DND-41 (cell line): ENCODE measurements around the gene TM9SF4.

Experiments used
- ATAC-seq: fragments of 200-7000 bp; cut with Tn5 transposase; 3 replicates; pipeline ENCODE4 v1.9.1; 2021; ENCODE audit warnings: low read depth; ENCODE audit not compliant: insufficient read depth
- DNase-seq: peaks from one replicate; pipeline ENCODE4 v3.0.0-alpha.2; 2020
- H2AFZ ChIP-seq: 2 replicates; pipeline ENCODE4 v1.6.0; 2012; ENCODE audit warnings: low read depth, low read length
- H3K27ac ChIP-seq: 2 replicates; pipeline ENCODE4 v1.5.1; 2012; ENCODE audit warnings: low read length, inconsistent platforms
- H3K27me3 ChIP-seq: fragments of 200-600 bp; sonication (generic); 2 replicates; pipeline ENCODE4 v1.6.0; 2012; ENCODE audit warnings: low read length, mild to moderate bottlenecking, inconsistent platforms; ENCODE audit not compliant: insufficient read depth, poor library complexity
- H3K36me3 ChIP-seq: 2 replicates; pipeline ENCODE4 v1.5.1; 2012; ENCODE audit warnings: low read length, inconsistent platforms; ENCODE audit not compliant: insufficient read depth
- H3K4me1 ChIP-seq: 2 replicates; pipeline ENCODE4 v1.5.1; 2012; ENCODE audit warnings: mild to moderate bottlenecking, low read length; ENCODE audit not compliant: insufficient read depth
- H3K4me2 ChIP-seq: 2 replicates; pipeline ENCODE4 v1.6.0; 2012; ENCODE audit warnings: mild to moderate bottlenecking, moderate library complexity, low read length, inconsistent platforms; ENCODE audit not compliant: insufficient read depth
- H3K4me3 ChIP-seq, 2 experiments: fragments of 200-600 bp in 1 of 2; shearing (Covaris generic) in 1 of 2; 2 replicates each; pipeline ENCODE4 v1.5.1; 2012 to 2016; ENCODE audit warnings: inconsistent platforms in 2 of 2, low read length in 2 of 2, mild to moderate bottlenecking in 2 of 2, low read depth in 1 of 2, moderate library complexity in 1 of 2
- H3K79me2 ChIP-seq: 2 replicates; pipeline ENCODE4 v1.6.0; 2012; ENCODE audit warnings: low read length, inconsistent platforms; ENCODE audit not compliant: insufficient read depth
- H3K9ac ChIP-seq: 2 replicates; pipeline ENCODE4 v1.6.0; 2012; ENCODE audit warnings: low read depth, mild to moderate bottlenecking, inconsistent platforms, low read length, moderate library complexity
- H3K9me3 ChIP-seq: 2 replicates; pipeline ENCODE4 v1.5.1; 2012; ENCODE audit warnings: low read length, moderate library complexity, mild to moderate bottlenecking, inconsistent platforms; ENCODE audit not compliant: insufficient read depth, severe bottlenecking
- H4K20me1 ChIP-seq: 2 replicates; pipeline ENCODE4 v1.6.0; 2012; ENCODE audit warnings: low read length; ENCODE audit not compliant: insufficient read depth
- EZH2 ChIP-seq: IDR thresholded peaks from 3 replicates; pipeline ENCODE4 v1.6.1; 2012; ENCODE audit warnings: borderline replicate concordance, low read depth, mild to moderate bottlenecking, moderate library complexity, low read length, inconsistent platforms; ENCODE audit not compliant: severe bottlenecking
- TF ChIP-seq, protein P1 (sequence below): IDR thresholded peaks from 2 replicates; pipeline ENCODE4 v1.5.1; 2012; ENCODE audit warnings: borderline replicate concordance, low read length, moderate library complexity, mild to moderate bottlenecking; ENCODE audit not compliant: poor library complexity, severe bottlenecking; ENCODE audit errors: extremely low read depth

Gene TM9SF4

DNA sequence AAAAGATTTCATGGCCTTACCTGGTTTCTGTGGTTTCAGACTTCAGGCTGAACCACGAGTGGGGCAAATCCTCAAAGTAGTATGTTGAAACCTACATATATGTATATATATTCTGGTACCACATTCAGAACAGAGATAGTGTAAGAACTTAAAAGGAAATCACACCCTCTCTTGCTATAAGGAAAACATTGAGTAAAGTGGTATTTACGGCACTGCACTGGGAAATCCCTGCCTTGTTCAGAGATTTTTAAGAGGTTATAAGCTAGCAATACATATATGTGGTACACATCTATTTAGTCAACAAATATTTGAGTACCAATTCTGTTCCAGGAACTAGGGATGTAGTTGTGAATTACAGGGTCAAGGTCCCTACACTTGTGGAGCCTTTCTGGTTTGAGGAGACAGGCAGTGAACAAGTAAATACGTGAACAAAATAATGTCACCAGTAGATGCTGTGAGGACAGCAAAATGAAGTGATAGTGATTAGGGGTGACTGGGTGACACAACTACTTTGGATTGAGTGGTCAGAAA is 1.7 kb downstream of the TM9SF4 start:
- TF ChIP-seq EZH2, result no peak
- TF ChIP-seq, protein P1, sequence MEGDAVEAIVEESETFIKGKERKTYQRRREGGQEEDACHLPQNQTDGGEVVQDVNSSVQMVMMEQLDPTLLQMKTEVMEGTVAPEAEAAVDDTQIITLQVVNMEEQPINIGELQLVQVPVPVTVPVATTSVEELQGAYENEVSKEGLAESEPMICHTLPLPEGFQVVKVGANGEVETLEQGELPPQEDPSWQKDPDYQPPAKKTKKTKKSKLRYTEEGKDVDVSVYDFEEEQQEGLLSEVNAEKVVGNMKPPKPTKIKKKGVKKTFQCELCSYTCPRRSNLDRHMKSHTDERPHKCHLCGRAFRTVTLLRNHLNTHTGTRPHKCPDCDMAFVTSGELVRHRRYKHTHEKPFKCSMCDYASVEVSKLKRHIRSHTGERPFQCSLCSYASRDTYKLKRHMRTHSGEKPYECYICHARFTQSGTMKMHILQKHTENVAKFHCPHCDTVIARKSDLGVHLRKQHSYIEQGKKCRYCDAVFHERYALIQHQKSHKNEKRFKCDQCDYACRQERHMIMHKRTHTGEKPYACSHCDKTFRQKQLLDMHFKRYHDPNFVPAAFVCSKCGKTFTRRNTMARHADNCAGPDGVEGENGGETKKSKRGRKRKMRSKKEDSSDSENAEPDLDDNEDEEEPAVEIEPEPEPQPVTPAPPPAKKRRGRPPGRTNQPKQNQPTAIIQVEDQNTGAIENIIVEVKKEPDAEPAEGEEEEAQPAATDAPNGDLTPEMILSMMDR, result no peak

DNA sequence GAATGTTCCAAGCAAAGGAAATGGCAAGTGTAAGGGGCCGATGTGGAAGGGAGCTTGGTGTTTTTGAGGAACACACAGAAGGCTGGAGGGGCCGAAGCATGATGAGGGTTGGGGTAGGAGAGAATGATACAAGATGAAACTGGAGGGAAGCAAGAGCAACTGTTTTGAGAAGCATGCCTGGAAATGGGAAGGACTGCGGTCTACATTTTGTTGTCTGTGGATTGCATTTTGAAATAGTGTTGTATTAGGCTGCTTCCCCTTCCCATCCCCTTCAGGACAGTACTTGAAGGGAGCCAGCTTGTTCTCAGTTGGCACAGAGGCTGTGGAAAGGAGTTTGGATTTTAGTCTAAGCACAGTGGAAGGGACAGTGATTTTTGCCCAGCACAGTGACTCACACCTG is 2.2 kb downstream of the TM9SF4 start:
- H3K4me3 ChIP-seq, result no peak overlapping the region
- H3K79me2 ChIP-seq, result peaks cover 72% of the 10 kb centered on the region
- H3K4me1 ChIP-seq, result peaks cover 37% of the 10 kb centered on the region
- H3K9ac ChIP-seq, result no peak overlapping the region
- no peak for ATAC-seq
- H3K9me3 ChIP-seq, result no peaks in the 10 kb centered on the region
- peak overlapping the region; percentile 87 for H3K4me2 ChIP-seq
- no peak overlapping the region for H2AFZ ChIP-seq
- peaks cover 21% of the 10 kb centered on the region for H3K36me3 ChIP-seq
- no peak overlapping the region for H3K27ac ChIP-seq
- no peak for DNase-seq
- no peaks in the 10 kb centered on the region for H3K27me3 ChIP-seq
- TF ChIP-seq EZH2, result no peak
- TF ChIP-seq, protein P1, result no peak
- peaks cover 38% of the 10 kb centered on the region for H4K20me1 ChIP-seq

More for the DNA sequence above, 1.7 kb downstream of the TM9SF4 start:
- Histone ChIP-seq H3K4me3 (peak overlapping the region in 1 of 2 experiments; percentile 93; a peak in 2 of 4 replicates), H3K36me3 (peaks cover 18% of the 10 kb centered on the region), H2AFZ (no peak overlapping the region), H3K79me2 (peaks cover 67% of the 10 kb centered on the region), H3K9ac (peak overlapping the region; percentile 81), H3K27ac (no peak overlapping the region), H3K4me2 (peak overlapping the region; percentile 87), H3K9me3 (no peaks in the 10 kb centered on the region), H4K20me1 (peaks cover 34% of the 10 kb centered on the region), H3K4me1 (peaks cover 37% of the 10 kb centered on the region), H3K27me3 (no peaks in the 10 kb centered on the region)
- ATAC-seq, result no peak
- DNase-seq, result no peak

DNA sequence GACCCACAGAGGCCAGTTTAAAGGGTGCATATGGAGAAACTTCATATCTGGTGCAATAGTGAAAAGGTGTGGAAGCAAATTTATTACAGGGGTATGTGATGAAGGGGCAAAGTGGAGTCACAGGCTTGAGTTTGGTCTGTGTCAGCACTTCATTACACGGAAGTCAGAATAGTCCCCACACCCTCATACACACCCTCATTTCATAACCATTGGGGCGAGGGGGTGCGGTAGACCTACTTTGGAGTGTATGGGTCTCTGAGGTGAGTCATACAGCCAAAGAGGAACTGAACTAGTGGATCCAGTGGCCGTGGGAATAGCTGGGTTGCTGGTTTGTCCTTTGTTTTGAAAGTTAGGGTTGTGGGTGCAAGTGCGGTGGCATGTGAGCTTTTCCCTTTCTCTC is 3.3 kb downstream of the TM9SF4 start:
- Histone ChIP-seq H3K36me3 (peaks cover 21% of the 10 kb centered on the region), H4K20me1 (peaks cover 40% of the 10 kb centered on the region), H3K4me2 (no peak overlapping the region), H3K4me3 (no peak overlapping the region), H3K9ac (no peak overlapping the region), H3K4me1 (peaks cover 37% of the 10 kb centered on the region), H3K9me3 (no peaks in the 10 kb centered on the region), H3K79me2 (peaks cover 83% of the 10 kb centered on the region), H2AFZ (no peak overlapping the region), H3K27ac (no peak overlapping the region), H3K27me3 (no peaks in the 10 kb centered on the region)
- TF ChIP-seq, protein P1, result no peak
- no peak for TF ChIP-seq EZH2
- no peak for DNase-seq
- no peak for ATAC-seq
